Adrenal gland (tissue), 5 donors: Measurements from ENCODE around the gene PLXNA1.

Source experiments
- CTCF ChIP-seq, 6 experiments: fragments of 450-650 bp in 4 of 6; fragments of 200-600 bp in 2 of 6; sonication (generic) in 1 of 6; IDR thresholded peaks; 1 replicate in 5 of 6; 2 replicates in 1 of 6; pipeline versions ENCODE4 v1.5.1 to v1.8.0; 2016 to 2021; ENCODE audit warnings: antibody characterized with exemption in 6 of 6, mild to moderate bottlenecking in 2 of 6, moderate library complexity in 1 of 6
- POLR2A ChIP-seq, 2 donors: fragments of 450-650 bp; IDR thresholded peaks; one replicate each; pipeline ENCODE4 v1.6.1; 2017; ENCODE audit warnings: antibody characterized with exemption in 2 of 2, mild to moderate bottlenecking in 2 of 2, moderate library complexity in 1 of 2
- donor health status: DM: no; HTN: no; CAD: no.

- no peak for TF ChIP-seq CTCF (IDR thresholded peaks at IDR 0.05)
- no peak for TF ChIP-seq POLR2A (IDR thresholded peaks at IDR 0.05)
Observed at GRCh38 chr3:127029658-127030507, 47.0 kb downstream of the PLXNA1 start.
